Activated CD4-positive, alpha-beta T cell treated with anti-CD3 and anti-CD28 coated beads, Interleukin-2, amount 50 U/mL, for 1 hour (primary cell): ENCODE data around the gene AIFM1.
A peak's percentile ranks its signal among the peaks of the same experiment; 100 is the strongest.

ENCODE experiments used
- DNase-seq: peaks from one replicate; pipeline ENCODE4 v3.0.0-alpha.2; 2020

The AIFM1 gene

DNA sequence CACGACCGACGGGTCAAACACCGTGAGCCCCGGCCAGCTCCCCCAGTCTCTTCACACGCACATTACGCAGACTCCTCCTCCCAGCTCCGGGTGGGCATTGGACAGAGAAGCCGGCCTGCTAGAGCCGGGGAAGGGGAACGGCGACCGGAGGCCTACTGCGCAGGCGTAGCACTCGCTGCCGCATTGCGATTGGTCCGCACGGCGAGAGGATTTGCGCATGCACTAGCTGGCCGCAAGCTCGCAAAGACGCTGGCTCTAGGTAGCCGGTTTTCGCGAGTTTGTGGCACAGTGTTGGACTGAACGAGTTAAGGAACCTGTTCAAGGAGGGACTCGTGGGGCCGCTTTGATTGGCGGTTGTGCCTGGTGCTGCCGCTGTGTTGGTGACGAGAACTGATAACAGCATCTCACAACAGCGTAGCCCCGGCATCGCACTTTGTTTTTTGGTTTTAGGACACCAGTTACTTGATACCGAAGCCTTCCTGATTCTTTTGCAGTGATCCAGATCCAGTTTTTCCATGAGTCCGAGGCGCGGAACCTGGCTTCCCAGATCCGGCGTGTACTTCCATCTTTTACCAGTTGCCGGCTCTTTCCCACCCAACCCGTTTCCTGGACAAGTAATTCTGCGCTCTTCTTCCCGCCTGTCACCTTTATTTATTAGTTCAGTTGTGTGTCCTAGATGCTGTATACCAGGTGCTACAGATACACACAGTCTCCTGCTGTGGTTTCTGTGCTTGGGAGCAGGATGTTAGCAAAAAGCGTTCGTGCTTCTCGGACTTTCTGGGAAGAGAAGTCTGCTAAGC is at the start of gene AIFM1:
AIFM1 (minus strand) TSS at position 139 of the 800 bp plus-strand sequence. CDS start 185 bp downstream, outside the sequence.
- DNase-seq = peak; percentile 81

DNA sequence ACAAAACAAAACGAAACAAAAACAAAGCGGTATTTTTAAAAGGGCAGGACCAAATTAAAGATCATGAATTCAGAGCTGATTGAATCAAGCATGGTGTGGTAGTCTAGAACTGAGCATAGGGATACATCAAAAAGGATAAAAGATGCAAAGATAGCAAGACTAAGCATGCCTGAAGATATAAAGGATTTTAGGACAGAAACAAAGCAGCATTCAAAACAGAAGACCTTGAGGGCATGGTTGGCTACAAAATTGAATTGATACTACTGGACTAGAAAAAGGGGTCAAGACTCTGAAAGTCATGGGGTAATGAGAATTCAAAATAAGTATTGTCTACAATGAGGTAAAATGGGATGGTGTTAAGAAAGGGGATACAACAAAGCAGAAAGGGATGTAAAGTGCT is 47.7 kb upstream of the AIFM1 start:
- no peak for DNase-seq

DNA sequence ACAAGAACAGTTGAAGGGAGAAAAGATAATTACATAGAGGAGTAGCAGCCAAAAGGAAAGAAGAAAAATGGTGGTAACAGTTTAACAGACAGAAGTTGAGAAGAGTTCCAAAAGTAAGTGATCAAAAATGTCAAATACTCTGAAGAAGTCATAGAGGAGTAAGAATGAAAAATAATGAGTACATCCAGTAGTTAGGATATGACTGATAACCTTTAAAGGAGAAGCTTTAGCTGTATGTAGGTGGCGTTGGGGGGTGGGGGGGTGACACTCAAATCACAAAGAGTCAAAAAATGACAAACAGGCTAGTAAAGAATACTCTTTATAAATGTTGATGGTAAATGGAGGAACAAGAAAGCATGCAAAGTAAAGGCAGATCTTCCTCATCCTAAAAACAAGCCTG is 46.7 kb upstream of the AIFM1 start:
- DNase-seq = no peak

DNA sequence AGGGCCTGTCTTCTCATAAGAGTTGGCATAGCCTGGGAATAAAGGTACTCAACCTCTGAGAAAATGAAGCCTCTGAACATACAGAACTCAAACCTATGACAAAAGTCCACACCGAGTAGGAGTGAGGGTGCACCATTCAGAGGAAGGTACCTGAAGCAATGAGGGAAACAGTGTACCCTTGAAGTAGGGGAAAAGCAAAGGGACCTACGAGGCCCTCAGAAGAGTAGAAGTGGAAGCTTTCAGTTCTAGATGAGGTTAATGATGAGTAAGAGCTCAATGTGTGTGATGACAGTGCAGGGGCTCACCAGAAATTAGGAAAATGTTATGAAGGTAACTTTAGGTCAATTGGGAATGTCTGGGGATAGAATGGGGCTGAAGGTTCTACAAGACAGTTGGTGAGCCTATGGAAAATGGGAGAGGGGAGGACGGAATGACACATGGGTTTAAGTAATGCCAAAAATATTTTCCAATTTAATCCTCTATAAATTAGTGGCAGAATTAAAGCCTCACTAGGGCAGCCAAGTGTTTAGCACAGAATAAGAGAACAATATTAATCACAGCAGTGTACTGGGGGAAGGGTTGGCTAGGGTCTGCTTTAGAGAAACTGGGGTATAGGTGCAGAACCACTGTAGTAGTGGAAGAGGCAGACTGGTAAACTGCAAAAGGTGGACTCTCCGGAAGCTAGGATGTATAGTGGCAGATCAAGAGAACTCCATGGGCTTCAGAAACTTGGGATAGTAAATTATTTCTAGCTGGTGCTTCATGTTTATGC is 46.0 kb upstream of the AIFM1 start:
- DNase-seq = no peak

DNA sequence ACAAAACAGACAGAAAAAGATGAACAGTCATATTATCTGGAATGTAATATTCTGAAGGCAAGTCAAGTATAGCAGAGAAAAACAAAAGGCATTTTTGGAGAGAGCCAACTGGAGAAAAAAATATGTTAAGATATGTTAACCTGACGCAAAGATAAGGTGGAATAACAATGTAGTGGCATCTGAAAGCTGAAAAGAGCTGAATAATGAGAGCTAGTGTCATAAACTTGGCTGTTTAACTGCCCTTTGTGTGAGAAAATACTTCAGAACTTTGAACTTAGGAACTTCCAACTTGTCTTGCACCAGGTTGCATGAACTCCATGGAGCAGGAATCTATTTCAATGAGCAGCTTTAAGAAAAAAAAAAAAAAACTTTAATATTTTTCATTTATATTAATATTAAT is 39.0 kb upstream of the AIFM1 start:
- no peak for DNase-seq

DNA sequence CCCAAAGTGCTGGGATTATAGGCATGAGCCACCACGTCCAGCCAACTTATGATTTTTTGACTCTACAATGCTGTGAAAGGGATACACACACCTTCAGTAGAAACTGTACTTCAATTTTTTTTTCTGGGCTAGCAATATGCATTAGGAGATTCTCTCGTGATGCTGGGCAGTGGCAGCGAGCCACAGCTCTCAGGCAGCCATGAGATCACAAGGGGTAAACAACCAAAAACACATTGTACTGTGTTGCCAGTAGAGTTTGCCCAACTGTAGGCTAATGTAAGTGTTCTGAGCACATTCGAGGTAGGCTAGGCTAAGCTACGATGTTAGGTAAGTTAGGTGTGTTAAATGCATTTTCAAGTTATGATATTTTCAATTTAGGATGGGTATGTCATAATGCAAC is 31.8 kb upstream of the AIFM1 start:
- no peak for DNase-seq

DNA sequence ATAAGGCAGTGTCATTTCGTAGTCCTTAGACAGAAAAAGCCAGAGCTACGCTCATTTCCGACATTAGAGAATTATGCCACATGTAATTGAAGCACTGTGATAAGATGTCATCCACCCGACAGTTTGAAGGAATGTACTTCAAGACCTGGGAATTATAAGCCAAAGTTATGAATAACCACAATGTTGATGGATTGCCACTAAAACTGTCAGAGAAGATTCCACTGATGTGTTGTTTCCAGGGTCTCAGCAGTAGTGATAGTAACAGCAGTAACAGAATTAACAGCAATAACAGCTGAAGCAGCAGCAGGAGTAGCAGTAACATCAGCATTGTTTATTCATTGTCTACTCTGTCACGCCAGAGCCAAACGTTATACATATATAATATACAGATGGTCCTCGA is 30.8 kb upstream of the AIFM1 start:
- no peak for DNase-seq

DNA sequence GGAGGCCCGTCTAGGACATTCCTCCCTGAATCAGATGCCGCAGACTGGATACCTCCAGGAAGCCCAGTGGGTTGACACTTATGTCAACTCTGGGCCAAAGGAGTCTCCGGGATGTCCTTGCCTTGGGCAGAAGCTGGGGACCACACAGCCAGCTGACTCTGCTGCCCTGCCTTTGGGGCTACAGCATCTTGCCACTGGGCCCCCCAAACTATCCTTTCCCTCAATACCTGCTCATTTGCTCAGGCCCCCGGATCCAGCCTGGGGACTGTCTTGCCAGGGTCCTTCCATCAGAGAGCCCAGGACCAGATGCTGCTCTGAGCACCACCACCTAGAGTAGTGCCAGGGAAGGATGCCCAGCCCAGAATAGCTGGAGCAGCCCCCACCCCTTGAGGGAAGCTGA is 25.2 kb upstream of the AIFM1 start:
- no peak for DNase-seq

DNA sequence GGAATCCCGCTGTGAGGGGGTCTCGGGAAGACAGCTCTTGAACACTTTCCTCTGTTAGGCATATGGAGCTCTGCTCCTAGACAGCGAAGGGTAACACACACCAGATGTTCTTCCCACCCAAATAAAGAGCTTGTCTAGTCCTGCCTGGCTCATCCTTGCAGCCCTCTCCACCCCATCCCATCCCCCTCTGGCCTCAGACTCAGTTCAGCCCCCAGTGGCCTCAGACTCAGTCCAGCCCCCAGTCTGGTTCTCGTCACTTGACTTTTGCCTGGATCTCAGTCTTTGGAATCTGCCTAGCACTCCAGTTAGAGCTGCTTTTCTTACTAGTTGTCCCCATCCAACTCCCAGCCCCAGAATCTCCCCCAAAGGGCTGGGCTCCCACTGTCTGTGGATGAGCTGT is 21.0 kb upstream of the AIFM1 start:
- no peak for DNase-seq

DNA sequence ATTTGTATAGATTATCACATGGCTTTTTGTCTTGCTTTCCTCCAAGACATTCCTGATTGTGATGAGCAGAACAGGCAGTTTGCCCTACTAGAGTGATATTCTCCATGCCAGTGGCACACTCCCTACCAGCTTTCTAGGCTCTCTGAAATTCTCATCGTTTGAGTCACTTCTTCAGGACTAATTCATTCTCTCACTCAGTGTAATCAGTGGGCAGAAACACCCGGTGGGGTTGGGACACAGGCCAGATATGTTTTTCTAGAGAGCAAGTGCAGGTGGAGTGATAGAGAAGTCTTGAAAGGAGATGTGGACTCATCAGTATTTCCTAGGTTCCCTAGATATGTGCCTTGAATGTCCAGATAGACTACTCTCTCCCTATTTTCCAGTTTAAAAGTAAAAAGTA is 19.2 kb upstream of the AIFM1 start:
- DNase-seq = no peak

DNA sequence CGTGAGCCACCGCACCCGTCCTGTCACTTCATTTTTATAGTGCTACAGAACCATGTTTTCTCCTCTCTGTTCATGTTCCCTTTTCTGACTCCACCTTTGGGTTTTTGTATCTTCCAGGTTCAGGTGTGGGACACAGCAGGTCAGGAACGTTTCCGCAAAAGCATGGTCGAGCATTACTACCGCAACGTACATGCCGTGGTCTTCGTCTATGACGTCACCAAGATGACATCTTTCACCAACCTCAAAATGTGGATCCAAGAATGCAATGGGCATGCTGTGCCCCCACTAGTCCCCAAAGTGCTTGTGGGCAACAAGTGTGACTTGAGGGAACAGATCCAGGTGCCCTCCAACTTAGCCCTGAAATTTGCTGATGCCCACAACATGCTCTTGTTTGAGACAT is 18.5 kb upstream of the AIFM1 start:
- DNase-seq = no peak

DNA sequence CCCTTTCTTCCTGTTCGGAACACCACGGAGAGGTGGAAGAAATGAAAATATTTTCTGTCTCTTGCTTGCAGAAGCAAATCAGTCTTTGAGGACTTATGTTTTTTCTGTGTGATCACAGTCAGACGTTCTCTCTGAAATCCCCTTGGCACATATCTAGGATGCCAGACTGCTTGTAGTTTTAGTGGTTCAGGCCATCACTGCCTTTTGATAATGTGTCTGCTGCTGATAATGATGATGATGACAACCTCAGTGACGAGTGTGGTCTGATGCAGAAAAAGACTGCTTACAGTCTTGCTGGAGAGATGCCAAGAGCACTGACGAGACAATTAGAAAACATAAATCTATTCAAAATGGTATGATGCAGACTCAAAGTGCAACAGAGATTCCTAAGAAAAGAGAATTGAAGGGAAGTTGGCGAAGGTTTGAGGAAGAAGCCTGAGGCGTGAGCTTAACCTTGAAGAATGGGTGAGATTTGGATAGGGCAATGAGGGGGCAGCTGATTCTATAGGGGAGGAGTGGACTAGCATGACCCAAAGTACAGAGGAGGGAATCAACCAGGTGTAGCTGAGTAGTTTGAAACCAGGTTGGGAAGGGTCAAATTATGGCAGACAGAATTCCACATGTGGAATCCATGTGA is 14.1 kb upstream of the AIFM1 start:
- DNase-seq = no peak

DNA sequence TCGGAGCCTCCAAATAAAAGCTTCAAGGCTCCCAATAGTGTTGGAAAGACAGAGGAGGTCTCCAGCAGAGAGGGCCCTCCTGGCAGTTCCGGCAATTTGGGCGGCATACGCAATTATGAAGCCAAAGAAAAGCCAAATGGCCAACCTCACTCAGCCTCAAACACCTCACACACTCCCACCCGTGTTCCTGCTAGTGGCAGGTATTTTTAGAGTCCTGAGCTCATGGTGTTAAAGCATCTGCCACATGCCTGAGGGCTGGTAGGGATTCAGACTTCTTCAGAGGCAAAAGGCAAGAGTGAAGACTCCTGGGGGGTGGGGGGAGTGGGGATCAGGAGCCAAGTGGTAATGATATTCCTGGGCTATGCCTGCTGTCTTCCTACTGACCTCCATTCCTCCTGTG is 13.5 kb upstream of the AIFM1 start:
- DNase-seq = no peak

DNA sequence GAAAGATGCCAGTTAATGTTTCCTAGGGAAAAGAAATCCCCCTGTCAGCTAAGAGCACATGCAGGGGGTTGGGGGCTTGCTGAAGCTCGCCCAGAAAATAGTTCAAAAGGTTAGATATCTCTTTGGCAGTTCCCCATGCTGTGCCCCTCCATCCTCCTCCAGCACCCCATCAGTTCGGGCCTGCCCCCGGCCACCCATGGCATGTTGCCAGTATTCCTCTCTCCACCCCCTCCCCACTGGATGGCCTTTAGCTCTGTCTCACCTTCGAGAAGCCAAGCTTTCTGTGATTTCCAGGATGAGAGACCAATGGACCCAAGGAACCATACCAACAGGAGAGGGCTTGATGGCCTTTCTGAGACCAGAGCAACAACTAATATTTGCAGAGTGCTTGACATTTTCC is 11.3 kb upstream of the AIFM1 start:
- DNase-seq = no peak

DNA sequence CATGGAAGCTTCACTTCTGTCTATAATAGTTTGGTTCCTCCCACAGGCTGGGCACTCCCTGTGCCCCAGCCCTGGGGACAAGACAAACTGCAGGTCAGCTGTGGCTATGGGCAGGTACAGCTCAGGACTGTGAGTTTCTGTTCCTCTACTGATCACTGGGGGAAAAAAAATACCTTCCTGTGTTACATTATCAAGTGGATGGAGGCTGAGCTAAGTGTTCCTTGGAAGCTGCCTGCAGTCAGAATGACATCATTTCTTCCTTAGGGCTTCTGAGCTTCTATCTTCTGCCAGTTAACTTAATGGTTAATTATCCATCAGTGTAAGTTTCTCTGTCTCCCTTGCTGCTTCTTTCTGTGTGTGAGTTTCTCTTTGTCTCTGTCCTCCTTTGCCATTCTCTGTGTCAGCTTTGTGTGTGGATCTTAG is 10.7 kb upstream of the AIFM1 start:
- DNase-seq = no peak

DNA sequence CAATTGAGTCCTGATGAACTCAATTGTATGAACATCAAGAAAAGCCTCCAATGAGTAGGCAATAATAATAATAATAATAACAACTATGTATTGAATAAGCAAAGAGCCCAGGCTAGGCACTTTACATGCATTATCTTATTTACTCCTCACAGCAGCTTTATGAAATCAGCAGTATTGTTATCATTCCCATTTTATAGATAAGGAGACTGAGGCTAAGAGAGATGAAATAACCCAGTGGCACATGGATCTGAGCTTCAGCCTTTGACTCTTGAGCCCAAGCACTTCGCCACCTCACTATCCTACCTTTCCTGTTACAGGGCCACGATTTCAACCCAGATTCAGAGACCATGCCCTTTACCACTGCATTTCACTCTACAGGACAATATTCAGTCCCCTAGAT is 9.3 kb upstream of the AIFM1 start:
- DNase-seq = no peak

DNA sequence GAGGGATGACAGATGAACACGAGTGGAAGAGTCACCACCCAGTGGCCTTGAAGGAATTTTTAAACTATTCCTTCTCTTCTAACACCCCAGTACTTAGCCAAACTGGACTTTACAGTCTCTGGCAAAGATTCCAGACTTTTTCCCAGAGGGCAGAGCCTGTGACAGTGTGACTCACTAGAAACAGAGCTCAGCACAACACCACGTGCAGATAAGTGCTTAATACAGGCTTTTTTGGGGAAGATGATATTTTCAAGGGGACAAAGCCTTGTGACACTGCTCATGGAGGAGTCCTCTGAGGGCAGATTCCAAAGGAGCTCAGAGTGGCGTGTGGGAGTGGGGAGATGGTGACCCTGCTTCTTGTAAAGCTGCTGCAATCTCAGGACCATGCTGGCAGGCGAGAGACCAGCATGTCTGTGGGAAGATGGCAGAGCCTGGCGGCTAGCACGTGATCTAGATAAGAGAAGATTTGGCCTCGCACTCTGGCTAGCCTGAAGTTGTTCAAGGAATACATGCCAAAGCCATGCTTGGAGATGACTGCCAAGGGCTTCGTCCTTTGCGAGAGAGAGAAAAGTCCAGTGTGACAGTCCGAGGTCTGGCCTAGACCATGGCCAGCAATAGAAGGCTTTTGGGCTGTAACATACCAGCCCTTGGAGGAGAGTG is 8.5 kb upstream of the AIFM1 start:
- no peak for DNase-seq

DNA sequence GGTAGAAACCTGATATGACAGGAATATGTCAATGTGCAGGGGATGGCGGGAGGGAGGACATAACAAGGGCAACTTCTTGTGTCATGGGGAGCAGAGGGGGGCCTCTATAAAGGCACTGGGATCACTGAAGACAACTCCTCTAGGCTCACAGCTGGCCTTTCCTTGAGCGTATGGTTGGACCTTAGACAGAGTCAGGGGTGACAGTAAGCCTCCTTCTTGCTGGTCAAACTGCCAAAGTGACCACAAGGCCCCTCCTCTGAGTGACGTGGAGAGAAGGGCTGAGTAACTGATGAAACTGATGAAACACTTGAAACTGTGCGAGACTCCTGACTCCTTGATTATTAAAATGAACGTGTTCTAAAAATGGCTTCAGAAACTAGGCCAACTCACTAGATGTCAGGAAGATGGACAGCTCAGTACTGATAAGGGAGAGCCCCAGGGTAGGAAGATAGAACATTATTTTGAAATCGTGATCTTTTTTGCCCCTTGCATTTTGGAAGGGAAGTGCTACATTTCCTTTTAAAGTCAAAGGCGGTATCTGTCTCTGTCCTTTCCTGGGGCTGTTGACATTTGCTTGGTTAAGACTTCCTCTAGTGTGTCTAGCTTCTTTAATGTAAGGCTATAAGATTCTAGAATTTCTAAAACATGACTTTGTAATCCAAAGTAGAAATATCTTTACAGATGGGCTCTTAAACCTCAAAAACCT is 7.7 kb upstream of the AIFM1 start:
- DNase-seq = no peak

DNA sequence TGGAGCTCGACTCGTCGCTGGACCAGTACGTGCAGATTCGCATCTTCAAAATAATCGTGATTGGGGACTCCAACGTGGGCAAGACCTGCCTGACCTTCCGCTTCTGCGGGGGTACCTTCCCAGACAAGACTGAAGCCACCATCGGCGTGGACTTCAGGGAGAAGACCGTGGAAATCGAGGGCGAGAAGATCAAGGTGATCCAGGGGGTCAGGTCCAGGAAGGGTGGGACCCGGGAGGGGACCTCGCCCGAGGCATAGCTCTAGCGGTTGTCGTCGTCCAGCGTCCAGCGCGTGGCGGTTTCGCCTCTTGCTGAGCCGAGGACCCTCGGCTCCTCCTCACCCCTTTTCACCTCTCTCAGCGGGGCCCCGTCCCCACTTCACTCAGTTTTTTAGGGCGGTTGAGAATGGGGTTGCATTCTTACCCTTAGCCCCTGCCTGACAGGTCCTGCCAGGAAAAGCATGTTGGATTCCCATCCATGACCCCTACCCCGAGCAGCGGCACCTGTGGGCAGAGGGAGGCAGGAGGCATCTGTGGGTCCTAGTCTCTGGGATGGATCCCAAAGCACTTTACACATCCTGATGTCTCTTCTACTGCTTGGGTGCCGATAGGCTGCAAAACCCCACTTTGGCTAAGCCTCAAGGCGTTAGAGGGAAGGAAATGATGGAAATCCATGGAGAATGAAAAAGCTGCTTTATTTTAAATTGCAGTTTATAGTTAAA is 6.6 kb upstream of the AIFM1 start:
- no peak for DNase-seq

DNA sequence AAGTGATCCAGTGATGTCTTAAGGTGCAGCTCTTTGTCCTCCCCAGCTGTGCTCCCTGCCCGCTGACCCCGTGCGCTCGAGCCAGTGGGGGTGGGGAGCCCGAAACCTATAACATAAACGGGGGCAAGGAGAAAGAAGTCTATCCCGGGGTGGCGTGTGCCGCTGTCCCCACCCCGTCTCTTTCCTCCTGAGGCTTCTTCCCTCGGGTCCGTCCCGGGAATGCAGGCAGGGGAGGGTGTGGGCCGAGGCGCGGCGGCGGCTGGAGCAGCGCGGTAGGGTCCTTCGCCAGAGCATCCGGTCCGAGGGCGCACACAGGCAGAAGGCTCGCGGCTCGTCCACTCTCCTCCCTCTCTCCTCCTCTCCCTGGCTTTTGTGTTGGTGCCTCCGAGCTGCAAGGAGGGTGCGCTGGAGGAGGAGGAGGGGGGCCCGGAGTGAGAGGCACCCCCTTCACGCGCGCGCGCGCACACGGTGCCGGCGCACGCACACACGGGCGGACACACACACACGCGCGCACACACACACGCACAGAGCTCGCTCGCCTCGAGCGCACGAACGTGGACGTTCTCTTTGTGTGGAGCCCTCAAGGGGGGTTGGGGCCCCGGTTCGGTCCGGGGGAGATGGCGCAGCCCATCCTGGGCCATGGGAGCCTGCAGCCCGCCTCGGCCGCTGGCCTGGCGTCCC is 5.9 kb upstream of the AIFM1 start, which contains the start of gene RAB33A:
RAB33A (plus strand) TSS at position 517 of the 681 bp plus-strand sequence; CDS start at position 618, 101 bp downstream.
- peak; percentile 37 for DNase-seq

DNA sequence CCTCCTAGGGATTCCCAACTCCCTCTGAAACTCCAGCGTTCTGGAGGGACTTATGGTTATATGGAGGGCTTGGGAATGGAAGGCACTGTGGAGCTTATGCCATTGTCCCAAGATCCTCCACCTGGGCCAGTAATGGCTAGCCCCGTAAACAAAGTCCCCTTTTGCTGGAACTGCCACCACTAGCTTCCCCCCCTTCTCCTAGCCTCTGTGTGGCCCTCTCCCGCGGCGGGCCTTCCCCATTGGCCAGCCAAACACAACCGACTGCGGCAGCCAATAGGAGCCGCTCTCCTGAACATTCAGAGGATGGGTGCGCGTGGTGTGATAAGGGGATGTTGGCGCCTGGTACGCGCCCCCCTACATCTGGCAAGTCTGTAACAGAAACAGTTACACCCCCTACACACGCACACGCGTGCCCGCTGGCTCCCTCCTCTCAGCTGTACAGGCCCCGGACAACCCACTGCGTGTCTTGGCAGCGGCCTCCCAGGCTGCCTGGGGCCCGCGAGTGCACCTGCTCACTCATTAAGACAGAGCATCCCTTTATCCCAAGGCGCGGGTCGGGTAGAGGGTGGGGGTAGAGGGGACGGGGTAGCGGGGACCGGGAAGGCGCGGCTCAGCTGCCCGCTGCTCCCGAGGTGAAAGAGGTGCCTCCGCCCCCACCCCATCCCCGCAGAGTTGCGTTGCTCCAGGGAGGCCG is 5.3 kb upstream of the AIFM1 start:
- DNase-seq = peak; percentile 53
